ENCODE results near the gene MRPL48.

DNA sequence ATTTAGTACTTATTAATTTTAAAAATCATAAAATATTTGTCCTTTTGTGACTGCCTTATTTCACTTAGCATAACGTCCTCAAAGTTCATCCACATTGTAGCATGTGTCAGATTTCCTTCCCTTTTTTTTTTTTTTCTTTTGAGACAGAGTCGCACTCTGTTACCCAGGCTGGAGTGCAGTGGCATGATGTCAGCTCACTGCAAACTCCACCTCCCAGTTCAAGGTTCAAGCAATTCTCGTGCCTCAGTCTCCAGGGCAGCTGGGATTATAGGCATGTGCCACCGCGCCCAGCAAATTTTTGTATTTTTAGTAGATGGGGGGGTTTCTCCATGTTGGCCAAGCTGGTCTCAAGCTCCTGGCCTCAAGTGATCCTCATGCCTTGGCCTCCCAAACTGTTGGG, 37.4 kb upstream of the MRPL48 start:
- TF ChIP-seq SP1 (IDR thresholded peaks at IDR 0.05) = no peak
- no peak for TF ChIP-seq MAX (IDR thresholded peaks at IDR 0.05)
- TF ChIP-seq, protein P1, sequence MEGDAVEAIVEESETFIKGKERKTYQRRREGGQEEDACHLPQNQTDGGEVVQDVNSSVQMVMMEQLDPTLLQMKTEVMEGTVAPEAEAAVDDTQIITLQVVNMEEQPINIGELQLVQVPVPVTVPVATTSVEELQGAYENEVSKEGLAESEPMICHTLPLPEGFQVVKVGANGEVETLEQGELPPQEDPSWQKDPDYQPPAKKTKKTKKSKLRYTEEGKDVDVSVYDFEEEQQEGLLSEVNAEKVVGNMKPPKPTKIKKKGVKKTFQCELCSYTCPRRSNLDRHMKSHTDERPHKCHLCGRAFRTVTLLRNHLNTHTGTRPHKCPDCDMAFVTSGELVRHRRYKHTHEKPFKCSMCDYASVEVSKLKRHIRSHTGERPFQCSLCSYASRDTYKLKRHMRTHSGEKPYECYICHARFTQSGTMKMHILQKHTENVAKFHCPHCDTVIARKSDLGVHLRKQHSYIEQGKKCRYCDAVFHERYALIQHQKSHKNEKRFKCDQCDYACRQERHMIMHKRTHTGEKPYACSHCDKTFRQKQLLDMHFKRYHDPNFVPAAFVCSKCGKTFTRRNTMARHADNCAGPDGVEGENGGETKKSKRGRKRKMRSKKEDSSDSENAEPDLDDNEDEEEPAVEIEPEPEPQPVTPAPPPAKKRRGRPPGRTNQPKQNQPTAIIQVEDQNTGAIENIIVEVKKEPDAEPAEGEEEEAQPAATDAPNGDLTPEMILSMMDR (IDR thresholded peaks at IDR 0.05; ENCODE audit: low read depth, low read length, missing input control) = no peak
- TF ChIP-seq, protein P2, sequence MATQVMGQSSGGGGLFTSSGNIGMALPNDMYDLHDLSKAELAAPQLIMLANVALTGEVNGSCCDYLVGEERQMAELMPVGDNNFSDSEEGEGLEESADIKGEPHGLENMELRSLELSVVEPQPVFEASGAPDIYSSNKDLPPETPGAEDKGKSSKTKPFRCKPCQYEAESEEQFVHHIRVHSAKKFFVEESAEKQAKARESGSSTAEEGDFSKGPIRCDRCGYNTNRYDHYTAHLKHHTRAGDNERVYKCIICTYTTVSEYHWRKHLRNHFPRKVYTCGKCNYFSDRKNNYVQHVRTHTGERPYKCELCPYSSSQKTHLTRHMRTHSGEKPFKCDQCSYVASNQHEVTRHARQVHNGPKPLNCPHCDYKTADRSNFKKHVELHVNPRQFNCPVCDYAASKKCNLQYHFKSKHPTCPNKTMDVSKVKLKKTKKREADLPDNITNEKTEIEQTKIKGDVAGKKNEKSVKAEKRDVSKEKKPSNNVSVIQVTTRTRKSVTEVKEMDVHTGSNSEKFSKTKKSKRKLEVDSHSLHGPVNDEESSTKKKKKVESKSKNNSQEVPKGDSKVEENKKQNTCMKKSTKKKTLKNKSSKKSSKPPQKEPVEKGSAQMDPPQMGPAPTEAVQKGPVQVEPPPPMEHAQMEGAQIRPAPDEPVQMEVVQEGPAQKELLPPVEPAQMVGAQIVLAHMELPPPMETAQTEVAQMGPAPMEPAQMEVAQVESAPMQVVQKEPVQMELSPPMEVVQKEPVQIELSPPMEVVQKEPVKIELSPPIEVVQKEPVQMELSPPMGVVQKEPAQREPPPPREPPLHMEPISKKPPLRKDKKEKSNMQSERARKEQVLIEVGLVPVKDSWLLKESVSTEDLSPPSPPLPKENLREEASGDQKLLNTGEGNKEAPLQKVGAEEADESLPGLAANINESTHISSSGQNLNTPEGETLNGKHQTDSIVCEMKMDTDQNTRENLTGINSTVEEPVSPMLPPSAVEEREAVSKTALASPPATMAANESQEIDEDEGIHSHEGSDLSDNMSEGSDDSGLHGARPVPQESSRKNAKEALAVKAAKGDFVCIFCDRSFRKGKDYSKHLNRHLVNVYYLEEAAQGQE (IDR thresholded peaks at IDR 0.05) = no peak
- no peak for TF ChIP-seq EGR1 (IDR thresholded peaks at IDR 0.05; ENCODE audit: low read depth in 2 of 2)
- no peak for TF ChIP-seq FOXA1 (IDR thresholded peaks at IDR 0.05)
